Stimulated activated naive CD8-positive, alpha-beta T cell treated with anti-CD3 and anti-CD28 coated beads, Interleukin-15, amount 100 ng/mL, for 72 hours (primary cell): ENCODE measurements around the gene SETSIP.

Experiments
- ATAC-seq: fragments of 150-1000 bp; cut with Tn5 transposase; 2 replicates; pipeline ENCODE4 v1.10.0; 2021; ENCODE audit warnings: mild to moderate bottlenecking, moderate library complexity
- DNase-seq, 2 donors: peaks; one replicate each; pipeline ENCODE4 v3.0.0; 2021 to 2022
- H3K27ac Mint-ChIP-seq, 2 donors: one replicate each; pipeline ENCODE4 v1.8.0; 2022; ENCODE audit warnings: mild to moderate bottlenecking in 2 of 2, mixed read lengths in 2 of 2, moderate library complexity in 2 of 2
- H3K27me3 Mint-ChIP-seq: one replicate; pipeline ENCODE4 v1.8.0; 2022; ENCODE audit warnings: mixed read lengths
- H3K4me1 Mint-ChIP-seq: one replicate; pipeline ENCODE4 v1.8.0; 2022; ENCODE audit warnings: mild to moderate bottlenecking, mixed read lengths
- H3K4me3 Mint-ChIP-seq, 2 donors: one replicate each; pipeline ENCODE4 v1.8.0; 2022; ENCODE audit warnings: mild to moderate bottlenecking in 2 of 2, mixed read lengths in 2 of 2, moderate library complexity in 1 of 2
- H3K9me3 Mint-ChIP-seq, 2 donors: one replicate each; pipeline ENCODE4 v1.8.0; 2022; ENCODE audit warnings: mixed read lengths in 2 of 2

The SETSIP gene, protein sequence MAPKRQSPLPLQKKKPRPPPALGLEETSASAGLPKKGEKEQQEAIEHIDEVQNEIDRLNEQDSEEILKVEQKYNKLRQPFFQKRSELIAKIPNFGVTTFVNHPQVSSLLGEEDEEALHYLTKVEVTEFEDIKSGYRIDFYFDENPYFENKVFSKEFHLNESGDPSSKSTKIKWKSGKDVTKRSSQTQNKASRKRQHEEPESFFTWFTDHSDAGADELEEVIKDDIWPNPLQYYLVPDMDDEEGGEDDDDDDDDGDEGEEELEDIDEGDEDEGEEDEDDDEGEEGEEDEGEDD

DNA sequence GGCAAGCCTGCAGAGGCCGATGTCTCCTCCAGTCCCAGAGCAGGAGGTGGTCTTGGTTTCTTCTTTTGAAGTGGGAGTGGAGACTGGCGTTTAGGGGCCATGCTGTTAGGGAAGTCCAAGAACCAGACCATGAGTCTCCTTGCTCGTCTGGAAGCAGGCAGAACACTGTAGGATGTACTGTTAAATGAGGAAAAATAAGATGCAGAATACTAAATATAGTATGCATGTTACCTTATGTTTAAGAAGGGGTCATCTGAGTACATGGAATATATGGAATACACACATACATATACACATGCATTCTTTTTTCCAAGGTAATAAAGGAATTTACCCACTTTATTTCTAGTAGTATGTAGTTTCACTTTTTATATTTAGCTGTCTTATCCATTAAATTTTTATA, at the start of gene SETSIP:
SETSIP (minus strand) TSS at position 101 of the 400 bp plus-strand sequence; CDS start at position 101, 0 bp downstream.
- H3K27me3 Mint-ChIP-seq: no peaks in the 10 kb centered on the region

GRCh38 chr1:92123868-92124267, 48.7 kb upstream of the SETSIP start:
- DNase-seq: no peak
- Mint-ChIP-seq H3K27ac (peak overlapping the region; percentile 42 to 83), H3K27me3 (no peaks in the 10 kb centered on the region), H3K4me1 (peaks cover 6% of the 10 kb centered on the region), H3K4me3 (peak overlapping the region in 1 of 2 donors; percentile 38), H3K9me3 (no peaks in the 10 kb centered on the region)
- peak; percentile 54 for ATAC-seq

More for the DNA sequence above, at the start of gene SETSIP:
- Mint-ChIP-seq H3K27ac (no peak within 1 kb of the TSS), H3K4me3 (no peak within 1 kb of the TSS), H3K4me1 (peaks cover 6% of the 10 kb centered on the region), H3K9me3 (no peaks in the 10 kb centered on the region)
- no peak for DNase-seq
- ATAC-seq: no peak

DNA sequence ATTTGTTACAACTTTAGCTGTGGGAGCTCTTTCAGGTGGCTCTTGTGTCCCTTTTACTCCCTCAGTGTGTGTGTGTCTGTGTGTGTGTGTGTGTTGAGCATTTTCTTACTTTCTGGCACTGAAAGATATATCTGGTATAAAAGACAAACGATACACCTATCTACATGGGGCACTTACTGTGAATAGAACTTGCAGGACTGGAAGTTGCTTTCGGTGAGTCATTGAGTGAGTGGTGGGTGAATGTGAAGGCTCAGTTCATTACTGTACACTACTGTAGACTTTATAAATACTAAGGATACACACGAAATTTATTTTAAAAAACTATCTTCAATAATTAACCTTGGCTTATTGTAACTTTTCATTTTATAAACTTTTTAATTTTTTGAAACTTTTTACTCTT, 43.6 kb upstream of the SETSIP start:
- no peak overlapping the region for H3K27ac Mint-ChIP-seq
- no peaks in the 10 kb centered on the region for H3K27me3 Mint-ChIP-seq
- H3K4me3 Mint-ChIP-seq: no peak overlapping the region
- DNase-seq (no peak), ATAC-seq (no peak)
- H3K4me1 Mint-ChIP-seq: peaks cover under 1% of the 10 kb centered on the region
- no peaks in the 10 kb centered on the region for H3K9me3 Mint-ChIP-seq

- ATAC-seq (no peak), DNase-seq (no peak)
- Mint-ChIP-seq H3K4me3 (no peak overlapping the region), H3K27me3 (no peaks in the 10 kb centered on the region), H3K4me1 (no peaks in the 10 kb centered on the region), H3K27ac (no peak overlapping the region), H3K9me3 (no peaks in the 10 kb centered on the region)
These were observed 42.3 kb upstream of the SETSIP start for GRCh38 chr1:92117526-92117925.

DNA sequence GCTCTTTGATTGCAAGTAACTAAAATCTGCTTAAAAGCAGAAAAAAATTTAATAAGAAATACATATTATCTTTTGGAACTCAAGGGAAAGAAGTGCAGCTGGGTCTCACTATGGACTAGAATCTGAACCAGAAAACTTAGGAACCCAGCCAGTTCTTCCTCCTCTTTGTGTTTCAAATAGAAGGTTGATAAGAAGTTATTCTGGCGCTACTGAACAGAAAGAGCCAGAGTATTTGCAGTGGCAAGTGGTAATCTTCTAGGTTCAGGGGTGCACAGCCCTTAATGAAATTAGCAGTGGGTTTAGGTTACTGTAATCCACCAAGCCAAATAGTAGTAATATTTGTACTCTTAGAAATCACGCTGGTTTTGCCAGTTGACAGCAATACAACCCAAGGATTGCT, 33.4 kb upstream of the SETSIP start:
- H3K4me1 Mint-ChIP-seq: no peaks in the 10 kb centered on the region

GRCh38 chr1:92105546-92106081, 30.4 kb upstream of the SETSIP start:
- no peaks in the 10 kb centered on the region for H3K4me1 Mint-ChIP-seq
- H3K9me3 Mint-ChIP-seq: no peaks in the 10 kb centered on the region
- ATAC-seq (no peak), DNase-seq (no peak)
- H3K27me3 Mint-ChIP-seq: no peaks in the 10 kb centered on the region
- no peak overlapping the region for H3K27ac Mint-ChIP-seq
- H3K4me3 Mint-ChIP-seq: no peak overlapping the region

More for the DNA sequence above, 33.4 kb upstream of the SETSIP start:
- Mint-ChIP-seq H3K4me3 (no peak overlapping the region), H3K9me3 (no peaks in the 10 kb centered on the region), H3K27ac (no peak overlapping the region), H3K27me3 (no peaks in the 10 kb centered on the region)
- DNase-seq: no peak
- no peak for ATAC-seq

- Mint-ChIP-seq H3K4me1 (peaks cover 5% of the 10 kb centered on the region), H3K4me3 (no peak overlapping the region), H3K9me3 (no peaks in the 10 kb centered on the region), H3K27ac (peak overlapping the region in 1 of 2 donors; percentile 15), H3K27me3 (no peaks in the 10 kb centered on the region)
- peak; percentile 54 for ATAC-seq
- DNase-seq: no peak
These were observed 21.1 kb upstream of the SETSIP start for GRCh38 chr1:92096317-92096716.

GRCh38 chr1:92095874-92096273, 20.7 kb upstream of the SETSIP start:
- H3K27me3 Mint-ChIP-seq: no peaks in the 10 kb centered on the region
- H3K4me3 Mint-ChIP-seq: no peak overlapping the region
- peaks cover 5% of the 10 kb centered on the region for H3K4me1 Mint-ChIP-seq
- no peak overlapping the region for H3K27ac Mint-ChIP-seq
- ATAC-seq (no peak), DNase-seq (no peak)
- no peaks in the 10 kb centered on the region for H3K9me3 Mint-ChIP-seq

- Mint-ChIP-seq H3K4me3 (no peak overlapping the region), H3K9me3 (no peaks in the 10 kb centered on the region), H3K27ac (no peak overlapping the region), H3K27me3 (no peaks in the 10 kb centered on the region), H3K4me1 (peaks cover 5% of the 10 kb centered on the region)
- DNase-seq: no peak
- no peak for ATAC-seq
These were observed 19.4 kb upstream of the SETSIP start for GRCh38 chr1:92094595-92094994.

DNA sequence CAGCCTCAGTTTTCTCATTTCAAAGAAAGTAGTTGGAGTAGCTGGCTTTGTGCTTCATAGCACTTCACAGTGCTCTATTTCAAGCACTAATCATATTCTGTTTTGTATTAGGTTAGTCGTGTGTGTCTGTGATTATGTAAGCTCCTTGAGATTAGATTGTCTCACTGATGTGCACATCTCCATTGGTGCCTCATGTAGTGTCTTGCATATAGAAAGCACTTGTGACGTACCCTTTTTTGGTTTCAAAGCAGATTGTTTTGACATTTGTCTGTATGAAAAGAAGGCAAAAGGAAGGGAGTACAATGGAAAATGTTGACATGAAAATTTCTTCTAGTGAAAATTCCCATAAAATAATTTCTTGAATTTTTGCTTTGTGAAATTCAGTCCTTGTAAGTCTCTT, 18.9 kb upstream of the SETSIP start:
- DNase-seq (no peak), ATAC-seq (no peak)
- Mint-ChIP-seq H3K9me3 (no peaks in the 10 kb centered on the region), H3K27ac (no peak overlapping the region), H3K4me3 (no peak overlapping the region), H3K27me3 (no peaks in the 10 kb centered on the region), H3K4me1 (peaks cover 5% of the 10 kb centered on the region)

DNA sequence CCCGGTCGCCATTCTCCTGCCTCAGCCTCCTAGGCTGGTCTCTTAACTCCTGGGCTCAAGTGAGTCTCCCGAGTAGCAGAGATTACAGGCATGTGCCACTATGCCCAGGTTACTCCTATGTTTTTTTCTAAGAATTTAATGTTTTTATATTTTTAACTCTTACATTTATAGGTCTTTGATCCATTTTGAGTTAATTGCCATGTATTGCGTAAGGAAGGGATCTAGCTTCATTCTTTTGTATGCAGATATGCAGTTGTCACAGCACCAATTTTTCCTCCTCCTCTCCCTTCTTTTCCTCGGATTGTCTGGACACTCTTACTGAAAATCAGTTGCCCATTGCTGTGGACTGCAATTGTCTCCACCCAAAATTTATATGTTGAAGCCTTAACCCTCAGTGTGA, 16.4 kb upstream of the SETSIP start:
- ATAC-seq (no peak), DNase-seq (no peak)
- Mint-ChIP-seq H3K9me3 (peaks cover 0 to under 1% of the 10 kb centered on the region in 2 donors), H3K27me3 (no peaks in the 10 kb centered on the region), H3K27ac (no peak overlapping the region), H3K4me3 (no peak overlapping the region), H3K4me1 (peaks cover 5% of the 10 kb centered on the region)

GRCh38 chr1:92087542-92087941, 12.3 kb upstream of the SETSIP start:
- no peaks in the 10 kb centered on the region for H3K27me3 Mint-ChIP-seq
- DNase-seq (no peak), ATAC-seq (no peak)
- H3K9me3 Mint-ChIP-seq: peaks cover 6 to 24% of the 10 kb centered on the region in 2 donors
- no peak overlapping the region for H3K27ac Mint-ChIP-seq
- no peaks in the 10 kb centered on the region for H3K4me1 Mint-ChIP-seq
- H3K4me3 Mint-ChIP-seq: no peak overlapping the region

DNA sequence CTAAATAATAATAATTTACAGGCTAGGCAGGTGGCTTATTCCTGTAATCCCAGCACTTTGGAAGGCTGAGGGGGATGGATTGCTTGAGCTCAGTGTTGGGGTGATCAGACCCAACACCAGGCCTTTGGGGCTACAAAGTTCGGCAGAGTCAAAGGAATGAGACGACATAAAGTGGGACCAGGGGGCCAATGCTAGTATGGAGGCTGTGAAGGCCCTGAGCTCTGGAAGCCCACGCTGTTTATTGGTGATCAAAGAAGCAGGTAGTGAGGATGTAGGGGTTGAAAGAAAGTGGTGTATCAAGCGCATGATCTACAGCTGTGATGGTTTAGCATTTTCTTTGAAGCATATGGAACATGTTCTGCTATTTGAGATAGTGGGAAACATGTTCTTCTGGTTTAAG, 10.5 kb upstream of the SETSIP start:
- H3K9me3 Mint-ChIP-seq: peaks cover 6 to 24% of the 10 kb centered on the region in 2 donors
- H3K27ac Mint-ChIP-seq: no peak overlapping the region
- no peak for ATAC-seq
- H3K4me3 Mint-ChIP-seq: no peak overlapping the region
- no peak for DNase-seq
- H3K27me3 Mint-ChIP-seq: no peaks in the 10 kb centered on the region
- no peaks in the 10 kb centered on the region for H3K4me1 Mint-ChIP-seq

DNA sequence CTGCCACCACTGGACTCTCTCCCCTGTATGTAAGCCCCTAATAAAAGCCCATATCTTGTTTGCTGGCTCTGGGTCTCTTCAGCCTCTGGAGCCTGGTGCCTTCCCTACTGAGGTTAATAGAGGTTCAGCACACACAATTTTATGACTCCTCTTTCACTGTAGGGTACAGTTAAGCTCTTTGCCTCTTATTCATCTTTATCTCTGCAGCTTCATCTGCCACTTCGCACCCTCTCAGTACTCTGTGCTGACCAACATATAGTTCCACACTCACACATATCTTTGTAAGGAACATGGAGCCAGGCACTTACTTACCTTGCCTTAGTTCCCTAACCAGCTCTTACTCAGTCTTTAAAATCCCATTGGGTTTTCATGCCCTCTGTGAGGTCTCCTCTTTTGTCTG, 9.4 kb upstream of the SETSIP start:
- no peak for ATAC-seq
- H3K27me3 Mint-ChIP-seq: no peaks in the 10 kb centered on the region
- no peak for DNase-seq
- H3K4me3 Mint-ChIP-seq: no peak overlapping the region
- no peak overlapping the region for H3K27ac Mint-ChIP-seq
- peaks cover 6 to 24% of the 10 kb centered on the region in 2 donors for H3K9me3 Mint-ChIP-seq
- H3K4me1 Mint-ChIP-seq: peaks cover 6% of the 10 kb centered on the region

DNA sequence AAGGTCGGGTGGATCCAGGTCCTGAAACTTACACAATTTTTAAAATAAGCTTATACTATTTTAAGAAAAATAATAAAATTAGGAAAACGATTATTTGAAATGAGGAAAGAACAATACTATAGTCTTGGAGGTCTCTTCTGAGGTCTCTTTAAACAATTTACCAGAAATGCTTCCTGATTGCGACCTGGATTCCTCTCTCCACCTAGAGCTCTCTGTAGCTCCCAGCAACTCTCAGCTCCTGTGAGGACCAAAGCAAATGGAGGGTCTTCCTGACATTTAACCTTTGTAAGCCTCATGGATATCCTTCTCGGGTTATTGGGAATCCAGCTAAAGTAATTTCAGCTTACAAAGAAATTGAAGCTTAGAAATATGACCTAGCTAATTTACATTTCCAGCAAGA, 5.8 kb upstream of the SETSIP start:
- peaks cover 6% of the 10 kb centered on the region for H3K4me1 Mint-ChIP-seq
- no peak for ATAC-seq
- H3K27ac Mint-ChIP-seq: peak overlapping the region; percentile 94 to 96
- peaks cover 5 to 17% of the 10 kb centered on the region in 2 donors for H3K9me3 Mint-ChIP-seq
- no peak for DNase-seq
- no peaks in the 10 kb centered on the region for H3K27me3 Mint-ChIP-seq
- peak overlapping the region; percentile 95 to 96 for H3K4me3 Mint-ChIP-seq

- peak; percentile 84 to 86 for DNase-seq
- Mint-ChIP-seq H3K4me1 (peaks cover 6% of the 10 kb centered on the region), H3K27ac (peak within 1 kb of the TSS; percentile 94 to 96), H3K4me3 (peak within 1 kb of the TSS; percentile 95 to 96), H3K27me3 (no peaks in the 10 kb centered on the region), H3K9me3 (peaks cover 0 to 10% of the 10 kb centered on the region in 2 donors)
- ATAC-seq: peak; percentile 97
These were observed 5.1 kb upstream of the SETSIP start, which contains the start of gene BTBD8 for GRCh38 chr1:92080128-92080985. BTBD8 (plus strand) TSS chr1:92080345; CDS start chr1:92080572, 227 bp downstream.
